ENCODE data around the gene PLEKHM1.

The PLEKHM1 gene

DNA sequence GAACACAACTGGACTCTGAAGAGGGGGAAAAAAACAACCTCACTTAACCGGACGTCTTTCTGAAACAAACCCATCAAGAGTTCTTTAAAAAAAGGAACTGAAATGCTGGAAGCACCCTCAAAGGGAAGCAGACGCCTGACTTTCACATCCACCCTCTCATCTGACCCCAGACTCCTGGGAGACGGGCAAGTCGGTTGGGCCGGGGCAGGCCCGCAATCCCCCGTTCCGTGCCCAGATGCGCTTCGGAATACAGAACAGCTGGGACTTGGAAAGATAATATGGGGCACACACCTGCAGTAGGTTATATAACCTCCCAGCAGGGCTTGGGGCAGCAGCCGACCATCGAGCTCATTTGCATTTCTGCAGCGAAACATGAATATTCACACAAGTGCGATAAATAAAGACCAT lies 61.6 kb downstream of the PLEKHM1 start:
- DNase-seq (ENCODE audit: low read depth in 2 of 2) = no peak
- H3K4me3 ChIP-seq (replicated peaks in 1 of 2; ENCODE audit: low read depth in 2 of 2, low read length in 2 of 2) = no peak overlapping the region

DNA sequence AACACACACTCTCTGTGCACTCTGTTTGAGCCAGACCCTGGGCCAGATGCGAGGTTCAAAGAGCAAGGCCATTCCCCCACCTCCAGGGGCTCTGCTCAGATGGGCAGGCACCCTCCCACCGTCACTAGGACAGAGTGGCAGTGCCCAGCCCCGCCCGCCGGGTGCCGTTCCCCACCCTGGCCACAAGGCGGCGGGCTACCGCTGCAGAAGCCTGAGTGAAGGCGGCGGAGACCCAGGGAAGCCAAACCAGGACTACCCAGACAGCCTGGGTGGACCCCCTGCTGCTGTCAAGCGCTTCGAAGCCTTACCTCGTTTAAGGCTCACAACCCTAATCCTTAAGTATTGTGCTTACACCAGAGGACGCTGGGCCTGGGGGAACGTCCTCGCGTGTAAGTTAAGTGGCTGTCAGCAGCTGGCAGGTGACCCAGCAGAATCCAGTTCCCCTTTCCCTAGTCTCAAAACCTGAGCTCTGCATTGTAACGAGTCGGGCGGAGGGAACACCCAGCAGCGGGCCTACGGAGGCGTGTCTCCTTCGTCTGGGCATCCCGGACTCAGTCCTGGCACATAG lies 62.4 kb downstream of the PLEKHM1 start:
- H3K4me3 ChIP-seq (replicated peaks in 1 of 2; ENCODE audit: low read depth in 2 of 2, low read length in 2 of 2) = no peak overlapping the region
- DNase-seq (ENCODE audit: low read depth in 2 of 2) = peak; percentile 64 to 68
- TF ChIP-seq, protein P1, sequence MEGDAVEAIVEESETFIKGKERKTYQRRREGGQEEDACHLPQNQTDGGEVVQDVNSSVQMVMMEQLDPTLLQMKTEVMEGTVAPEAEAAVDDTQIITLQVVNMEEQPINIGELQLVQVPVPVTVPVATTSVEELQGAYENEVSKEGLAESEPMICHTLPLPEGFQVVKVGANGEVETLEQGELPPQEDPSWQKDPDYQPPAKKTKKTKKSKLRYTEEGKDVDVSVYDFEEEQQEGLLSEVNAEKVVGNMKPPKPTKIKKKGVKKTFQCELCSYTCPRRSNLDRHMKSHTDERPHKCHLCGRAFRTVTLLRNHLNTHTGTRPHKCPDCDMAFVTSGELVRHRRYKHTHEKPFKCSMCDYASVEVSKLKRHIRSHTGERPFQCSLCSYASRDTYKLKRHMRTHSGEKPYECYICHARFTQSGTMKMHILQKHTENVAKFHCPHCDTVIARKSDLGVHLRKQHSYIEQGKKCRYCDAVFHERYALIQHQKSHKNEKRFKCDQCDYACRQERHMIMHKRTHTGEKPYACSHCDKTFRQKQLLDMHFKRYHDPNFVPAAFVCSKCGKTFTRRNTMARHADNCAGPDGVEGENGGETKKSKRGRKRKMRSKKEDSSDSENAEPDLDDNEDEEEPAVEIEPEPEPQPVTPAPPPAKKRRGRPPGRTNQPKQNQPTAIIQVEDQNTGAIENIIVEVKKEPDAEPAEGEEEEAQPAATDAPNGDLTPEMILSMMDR (IDR thresholded peaks at IDR 0.05; ENCODE audit: low read depth, low read length) = peak; percentile 96

More for the DNA sequence above, 61.6 kb downstream of the PLEKHM1 start:
- TF ChIP-seq, protein P1 (IDR thresholded peaks at IDR 0.05; ENCODE audit: low read depth, low read length) = no peak

GRCh38 chr17:45427181-45427835 lies 63.2 kb downstream of the PLEKHM1 start:
- TF ChIP-seq, protein P1 (IDR thresholded peaks at IDR 0.05; ENCODE audit: low read depth, low read length) = no peak

DNA sequence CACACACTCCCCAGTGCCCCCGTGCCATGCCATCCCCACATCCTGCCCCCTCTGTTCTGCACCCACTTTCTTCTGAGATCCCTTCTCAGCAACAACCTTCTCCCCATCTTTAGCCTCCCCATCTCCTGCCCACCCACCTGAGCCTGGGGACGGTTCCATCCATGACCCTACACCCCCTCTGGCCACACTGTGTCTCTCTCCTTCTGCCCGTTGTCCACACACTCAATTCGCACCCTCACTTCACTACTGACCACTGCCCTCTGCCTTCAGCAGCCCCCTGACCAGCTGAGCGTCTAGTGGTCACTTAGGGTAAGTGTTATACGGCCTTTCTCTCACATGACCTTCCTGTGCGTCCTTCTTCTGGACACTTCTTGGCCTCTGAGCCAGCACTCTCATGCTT lies 64.0 kb downstream of the PLEKHM1 start:
- TF ChIP-seq, protein P1 (IDR thresholded peaks at IDR 0.05; ENCODE audit: low read depth, low read length) = no peak
- DNase-seq (ENCODE audit: low read depth in 2 of 2) = no peak
- H3K4me3 ChIP-seq (replicated peaks in 1 of 2; ENCODE audit: low read depth in 2 of 2, low read length in 2 of 2) = no peak overlapping the region

More at GRCh38 chr17:45427181-45427835, 63.2 kb downstream of the PLEKHM1 start:
- no peak for DNase-seq (ENCODE audit: low read depth in 2 of 2)
- H3K4me3 ChIP-seq (replicated peaks in 1 of 2; ENCODE audit: low read depth in 2 of 2, low read length in 2 of 2) = no peak overlapping the region

DNA sequence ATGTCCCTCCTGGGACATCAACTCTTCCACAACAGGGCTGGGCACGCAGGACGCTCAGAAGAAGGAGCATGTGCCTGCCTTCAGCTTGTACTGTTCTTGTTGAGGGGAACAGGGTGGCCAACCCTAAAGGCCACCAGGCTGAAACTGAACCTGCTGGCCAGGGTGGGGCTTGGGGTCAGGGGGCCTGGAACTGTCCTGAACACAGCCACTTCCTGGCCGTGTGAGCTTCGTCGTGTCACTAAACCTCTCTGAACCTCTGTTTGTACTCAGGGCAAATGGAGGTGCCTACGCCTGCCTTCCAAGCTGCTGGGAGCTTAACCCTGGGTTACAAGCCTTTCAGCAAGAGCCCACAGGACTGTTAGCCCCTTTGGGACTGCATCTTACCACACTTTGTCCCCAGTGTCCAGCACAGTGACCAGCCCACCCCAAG lies 64.5 kb downstream of the PLEKHM1 start:
- TF ChIP-seq, protein P1 (IDR thresholded peaks at IDR 0.05; ENCODE audit: low read depth, low read length) = no peak
- DNase-seq (ENCODE audit: low read depth in 2 of 2) = no peak
- no peak overlapping the region for H3K4me3 ChIP-seq (replicated peaks in 1 of 2; ENCODE audit: low read depth in 2 of 2, low read length in 2 of 2)

DNA sequence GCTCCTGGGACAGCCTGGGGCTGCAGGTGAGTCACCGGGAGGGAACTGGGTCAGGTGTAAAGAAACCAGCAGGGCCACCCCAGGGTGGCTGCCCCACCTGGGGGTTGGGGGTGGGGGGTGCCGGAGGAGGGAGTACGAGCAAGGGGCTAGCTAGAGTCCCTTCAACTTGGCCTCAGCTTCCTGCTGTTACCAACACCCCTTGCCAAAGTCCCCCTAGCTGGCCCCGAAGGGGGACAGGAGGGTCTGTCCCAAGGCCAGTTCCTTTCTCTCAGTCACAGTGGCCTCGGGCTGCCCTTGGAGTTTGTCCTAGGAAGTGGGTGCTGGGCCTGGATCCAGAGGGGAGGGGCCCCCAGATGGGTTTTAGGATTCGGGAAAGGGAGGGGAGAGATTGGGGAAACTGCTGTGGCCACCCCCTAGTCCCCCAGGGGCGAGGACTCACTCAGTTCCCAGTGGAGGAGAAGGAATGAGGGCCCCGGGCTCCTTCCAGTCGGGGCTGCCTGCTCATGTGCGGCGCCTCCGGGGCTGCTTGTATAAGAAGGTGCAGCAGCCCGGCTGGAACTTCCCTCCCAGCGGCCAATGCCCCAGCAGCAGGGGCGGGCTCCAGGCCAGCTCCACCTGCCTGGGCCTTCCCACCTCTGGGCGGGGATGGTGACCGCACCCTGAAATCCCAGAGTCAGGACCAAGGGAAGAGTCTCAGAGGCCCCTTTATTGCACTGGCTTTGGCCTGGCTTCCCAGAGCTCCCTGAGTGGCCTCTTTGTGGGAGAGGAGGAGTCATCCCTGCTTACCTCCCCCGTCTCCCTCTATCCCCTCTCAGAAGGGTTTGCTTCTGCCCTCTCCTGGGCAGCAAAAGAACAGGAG lies 65.2 kb downstream of the PLEKHM1 start:
- no peak overlapping the region for H3K4me3 ChIP-seq (replicated peaks in 1 of 2; ENCODE audit: low read depth in 2 of 2, low read length in 2 of 2)
- TF ChIP-seq, protein P1 (IDR thresholded peaks at IDR 0.05; ENCODE audit: low read depth, low read length) = peak; percentile 57
- peak; percentile 62 to 77 for DNase-seq (ENCODE audit: low read depth in 2 of 2)

Measured in cardiac fibroblast (primary cell).